IMR-90 (cell line): ENCODE data around the gene ZNF555. TPM values are rescaled to one million over a fixed set of nuclear protein-coding genes. Genes with fewer than 3 reads are reported as not detected.

ENCODE experiments used
- ATAC-seq: fragments of 200-7000 bp; cut with Tn5 transposase; 2 replicates; pipeline ENCODE4 v1.9.1; 2020; ENCODE audit warnings: low read depth, mild to moderate bottlenecking, moderate library complexity
- BruUV-seq: library from RNA; stranded (reverse); fragments of 400-500 nt; replicated peaks from 2 replicates; lab custom pipeline; 2021; lab: Mats Ljungman, UMichigan
- CTCF ChIA-PET: fragments of 300-600 bp; formaldehyde crosslinking; extraction: SDS; loops from one replicate; lab custom pipeline; 2021; ENCODE audit warnings: antibody characterized with exemption; lab: Yijun Ruan, JAX
- POLR2A ChIA-PET: fragments of 300-600 bp; sonication (Branson Sonifier 250); formaldehyde crosslinking; loops from one replicate; lab custom pipeline; 2022; ENCODE audit warnings: antibody characterized with exemption; ENCODE audit not compliant: unreplicated experiment; lab: Charles Lee
- DNase-seq: peaks from one replicate; pipeline ENCODE4 v3.0.0; 2013
- H2AFZ ChIP-seq: replicated peaks from 2 replicates; pipeline ENCODE3; 2013; ENCODE audit warnings: low read length, mild to moderate bottlenecking; ENCODE audit not compliant: poor library complexity
- H2AK5ac ChIP-seq: 2 replicates; pipeline ENCODE4 v1.6.1; 2013; ENCODE audit warnings: low read depth, low read length, inconsistent platforms
- H2AK9ac ChIP-seq: replicated peaks from 2 replicates; pipeline ENCODE3; 2013; ENCODE audit warnings: mild to moderate bottlenecking, low read depth, low read length, moderate library complexity; ENCODE audit not compliant: poor library complexity
- H2BK120ac ChIP-seq: 2 replicates; pipeline ENCODE4 v1.6.1; 2013; ENCODE audit warnings: low read depth, low read length, inconsistent platforms
- H2BK15ac ChIP-seq: 3 replicates; pipeline ENCODE4 v1.6.1; 2013; ENCODE audit warnings: low read depth, low read length, inconsistent platforms
- H2BK20ac ChIP-seq: 2 replicates; pipeline ENCODE4 v1.6.1; 2013; ENCODE audit warnings: low read depth, mild to moderate bottlenecking, inconsistent platforms, low read length, moderate library complexity
- H2BK5ac ChIP-seq: 2 replicates; pipeline ENCODE4 v1.6.1; 2013; ENCODE audit warnings: mild to moderate bottlenecking, low read depth, low read length, inconsistent platforms; ENCODE audit not compliant: poor library complexity, severe bottlenecking
- H3K14ac ChIP-seq: replicated peaks from 2 replicates; pipeline ENCODE4 v1.6.1; 2013; ENCODE audit warnings: low read depth, low read length, inconsistent platforms
- H3K18ac ChIP-seq: 2 replicates; pipeline ENCODE4 v1.6.1; 2013; ENCODE audit warnings: low read depth, low read length, control low read depth
- H3K23ac ChIP-seq: 2 replicates; pipeline ENCODE4 v1.6.1; 2013; ENCODE audit warnings: low read depth, low read length, inconsistent platforms
- H3K27ac ChIP-seq: 2 replicates; pipeline ENCODE4 v1.5.1; 2013; ENCODE audit warnings: mild to moderate bottlenecking, control low read depth, low read length; ENCODE audit not compliant: insufficient read depth
- H3K27me3 ChIP-seq: 2 replicates; pipeline ENCODE4 v1.6.1; 2013; ENCODE audit warnings: low read length; ENCODE audit not compliant: control insufficient read depth, insufficient read depth
- H3K36me3 ChIP-seq: 2 replicates; pipeline ENCODE4 v1.6.1; 2013; ENCODE audit warnings: low read length, mixed read lengths; ENCODE audit not compliant: control insufficient read depth, insufficient read depth
- H3K4ac ChIP-seq: 2 replicates; pipeline ENCODE4 v1.6.1; 2013; ENCODE audit warnings: low read depth, low read length, inconsistent platforms
- H3K4me1 ChIP-seq: 2 replicates; pipeline ENCODE4 v1.6.1; 2013; ENCODE audit warnings: low read length, mixed read lengths; ENCODE audit not compliant: control insufficient read depth, insufficient read depth
- H3K4me2 ChIP-seq: 2 replicates; pipeline ENCODE4 v1.6.1; 2013; ENCODE audit warnings: low read depth, mild to moderate bottlenecking, control low read depth, low read length, moderate library complexity
- H3K4me3 ChIP-seq: 2 replicates; pipeline ENCODE4 v1.5.1; 2013; ENCODE audit warnings: low read depth, mild to moderate bottlenecking, control low read depth, low read length, moderate library complexity; ENCODE audit not compliant: insufficient read depth
- H3K56ac ChIP-seq: 2 replicates; pipeline ENCODE4 v1.6.1; 2013; ENCODE audit warnings: low read length, inconsistent platforms; ENCODE audit not compliant: insufficient read depth; ENCODE audit errors: extremely low read depth
- H3K79me1 ChIP-seq, 2 experiments: 2 replicates each; pipeline ENCODE4 v1.6.1; 2013; ENCODE audit warnings: low read length in 2 of 2, inconsistent platforms in 1 of 2, low read depth in 1 of 2
- H3K9ac ChIP-seq: 2 replicates; pipeline ENCODE4 v1.6.1; 2013; ENCODE audit warnings: low read depth, low read length, control low read depth
- H3K9me1 ChIP-seq: 2 replicates; pipeline ENCODE4 v1.6.1; 2013; ENCODE audit warnings: low read length, inconsistent platforms; ENCODE audit not compliant: insufficient read depth
- H3K9me3 ChIP-seq: 2 replicates; pipeline ENCODE4 v1.6.1; 2013; ENCODE audit warnings: low read length; ENCODE audit not compliant: control insufficient read depth, insufficient read depth
- H4K20me1 ChIP-seq: 2 replicates; pipeline ENCODE4 v1.6.1; 2013; ENCODE audit warnings: low read length, inconsistent platforms; ENCODE audit not compliant: insufficient read depth
- H4K5ac ChIP-seq: 2 replicates; pipeline ENCODE4 v1.6.1; 2013; ENCODE audit warnings: mild to moderate bottlenecking, low read depth, low read length, control low read depth
- H4K8ac ChIP-seq, 2 experiments: 2 replicates each; pipeline ENCODE4 v1.6.1; 2013; ENCODE audit warnings: low read depth in 2 of 2, low read length in 2 of 2, control low read depth in 1 of 2, inconsistent platforms in 1 of 2
- H4K91ac ChIP-seq: 2 replicates; pipeline ENCODE4 v1.6.1; 2013; ENCODE audit warnings: low read depth, low read length, inconsistent platforms; ENCODE audit not compliant: insufficient read depth
- BHLHE40 ChIP-seq: fragments of 150-350 bp; IDR thresholded peaks from 2 replicates; pipeline ENCODE4 v1.6.1; 2016; ENCODE audit warnings: mild to moderate bottlenecking, low read depth, low read length
- CEBPB ChIP-seq: IDR thresholded peaks from 2 replicates; pipeline ENCODE4 v1.6.1; 2012; ENCODE audit warnings: low read depth, low read length, improper control_type of control experiment
- CHD1 ChIP-seq: IDR thresholded peaks from 2 replicates; pipeline ENCODE4 v1.6.1; 2012; ENCODE audit warnings: low read depth, low read length, improper control_type of control experiment
- FOS ChIP-seq: fragments of 150-350 bp; IDR thresholded peaks from 2 replicates; pipeline ENCODE4 v1.6.1; 2016; ENCODE audit warnings: low read depth, low read length
- MAFK ChIP-seq: IDR thresholded peaks from 2 replicates; pipeline ENCODE4 v1.6.1; 2012; ENCODE audit warnings: low read depth, low read length, improper control_type of control experiment
- MAZ ChIP-seq: IDR thresholded peaks from 2 replicates; pipeline ENCODE4 v1.6.1; 2012; ENCODE audit warnings: low read depth, mild to moderate bottlenecking, low read length, improper control_type of control experiment, moderate library complexity, borderline replicate concordance
- MXI1 ChIP-seq: IDR thresholded peaks from 2 replicates; pipeline ENCODE4 v1.6.1; 2012; ENCODE audit warnings: low read depth, mild to moderate bottlenecking, low read length, moderate library complexity, borderline replicate concordance
- NFE2L2 ChIP-seq: fragments of 150-350 bp; IDR thresholded peaks from 2 replicates; pipeline ENCODE4 v1.6.1; 2016; ENCODE audit warnings: low read depth, mild to moderate bottlenecking, low read length
- POLR2A ChIP-seq: IDR thresholded peaks from 2 replicates; pipeline ENCODE4 v1.6.1; 2012; ENCODE audit warnings: mild to moderate bottlenecking, low read depth, low read length
- RAD21 ChIP-seq: IDR thresholded peaks from 2 replicates; pipeline ENCODE4 v1.6.1; 2012; ENCODE audit warnings: low read length, improper control_type of control experiment
- RCOR1 ChIP-seq: IDR thresholded peaks from 2 replicates; pipeline ENCODE4 v1.6.1; 2012; ENCODE audit warnings: mild to moderate bottlenecking, low read length, improper control_type of control experiment; ENCODE audit not compliant: insufficient replicate concordance
- RFX5 ChIP-seq: IDR thresholded peaks from 2 replicates; pipeline ENCODE4 v1.8.0; 2012; ENCODE audit warnings: low read depth, mild to moderate bottlenecking, low read length, moderate library complexity
- SMC3 ChIP-seq: fragments of 150-350 bp; IDR thresholded peaks from 2 replicates; pipeline ENCODE4 v1.6.1; 2016; ENCODE audit warnings: low read depth, mild to moderate bottlenecking, antibody characterized with exemption, low read length, moderate library complexity
- whole genome bisulfite sequencing, 2 experiments: methylation state at CpG; one replicate each; pipeline versions ENCODE4 v1.1.5 to v1.1.7; 2013; ENCODE audit warnings: missing lambda C conversion rate in 2 of 2; ENCODE audit not compliant: insufficient read length in 1 of 2; ENCODE audit errors: extremely low coverage in 2 of 2; 5-methylcytosine and 5-hydroxymethylcytosine counted together
- dilution Hi-C: fragments of 300-500 bp; cut with HindIII; formaldehyde crosslinking; loops from one replicate; pipeline ENCODE4 v1.14.3; 2018; ENCODE audit warnings: low sequenced_read_pairs; ENCODE audit not compliant: unreplicated experiment
- in situ Hi-C: fragments of 300-500 bp; cut with MboI; formaldehyde crosslinking; loops from 3 replicates; pipeline ENCODE4 v1.14.3; 2019; ENCODE audit warnings: low sequenced_read_pairs, inconsistent platforms, mixed read lengths
- intact Hi-C: fragments of 100-400 bp; cut with micrococcal nuclease; formaldehyde crosslinking; loops from 2 replicates; pipeline ENCODE4 v1.10.0; 2022
- polyA plus RNA-seq, 3 experiments: library from polyadenylated mRNA; depleted of rRNA; stranded (reverse); fragments of >200 nt; gene quantifications; 2 replicates each; pipeline ENCODE4 v1.2.3, GENCODE V29; 2012; ENCODE audit warnings: low replicate concordance in 1 of 3
- total RNA-seq: library from RNA; depleted of rRNA; stranded (reverse); fragments of >200 nt; gene quantifications from 2 replicates; pipeline ENCODE4 v1.2.3, GENCODE V29; 2012
- TF ChIP-seq, protein P1 (sequence below): conservative IDR thresholded peaks from 2 replicates; pipeline ENCODE4 v1.5.1; 2012; ENCODE audit warnings: mild to moderate bottlenecking, low read depth, low read length, improper control_type of control experiment
- TF ChIP-seq, protein P2 (sequence below): fragments of 150-350 bp; IDR thresholded peaks from 2 replicates; pipeline ENCODE4 v1.6.1; 2017; ENCODE audit warnings: mild to moderate bottlenecking, antibody characterized with exemption, low read length, low read depth

ZNF555 gene
- total and polyA plus RNA-seq, 2 of the 4 experiments (the other 2 are of a cell fraction), result 2.8 to 9.7 TPM

- Histone ChIP-seq H3K9me3 (peaks cover 17% of the 10 kb centered on the region), H2BK120ac (no peak overlapping the region), H4K5ac (no peak overlapping the region), H3K18ac (no peak overlapping the region), H2AK5ac (no peak overlapping the region), H3K27ac (no peak overlapping the region), H3K36me3 (peaks cover 20% of the 10 kb centered on the region; the same call in 1 of the 2 replicates), H3K4me2 (no peak overlapping the region), H3K4me3 (no peak overlapping the region), H2BK15ac (no peak overlapping the region), H3K4me1 (no peaks in the 10 kb centered on the region; the same call in 1 of the 2 replicates), H3K4ac (no peak overlapping the region), H2BK20ac (no peak overlapping the region), H3K27me3 (no peaks in the 10 kb centered on the region), H3K56ac (no peak overlapping the region), H3K9me1 (0 out of 2 replicates have a peak, but pooled peaks cover 4% of the 10 kb centered on the region), H2AFZ (no peak overlapping the region), H3K23ac (no peak overlapping the region), H3K9ac (no peak overlapping the region), H4K20me1 (no peaks in the 10 kb centered on the region), H2AK9ac (no peak overlapping the region), H3K79me1 (peaks cover 6 to 11% of the 10 kb centered on the region in 2 experiments; a peak in 2 of 4 replicates), H4K91ac (no peak overlapping the region), H4K8ac (no peak overlapping the region), H3K14ac (no peak overlapping the region), H2BK5ac (no peak overlapping the region)
- 73% methylated on average over 3 of the region's 9 CpGs; no CpG with 5 or more reads in 1 of the 2 experiments for WGBS, 2 experiments
- no peak for TF ChIP-seq NFE2L2
- no peak for TF ChIP-seq RFX5
- no peak for TF ChIP-seq RAD21
- no peak for TF ChIP-seq POLR2A
- no peak for TF ChIP-seq FOS
- TF ChIP-seq, protein P1, sequence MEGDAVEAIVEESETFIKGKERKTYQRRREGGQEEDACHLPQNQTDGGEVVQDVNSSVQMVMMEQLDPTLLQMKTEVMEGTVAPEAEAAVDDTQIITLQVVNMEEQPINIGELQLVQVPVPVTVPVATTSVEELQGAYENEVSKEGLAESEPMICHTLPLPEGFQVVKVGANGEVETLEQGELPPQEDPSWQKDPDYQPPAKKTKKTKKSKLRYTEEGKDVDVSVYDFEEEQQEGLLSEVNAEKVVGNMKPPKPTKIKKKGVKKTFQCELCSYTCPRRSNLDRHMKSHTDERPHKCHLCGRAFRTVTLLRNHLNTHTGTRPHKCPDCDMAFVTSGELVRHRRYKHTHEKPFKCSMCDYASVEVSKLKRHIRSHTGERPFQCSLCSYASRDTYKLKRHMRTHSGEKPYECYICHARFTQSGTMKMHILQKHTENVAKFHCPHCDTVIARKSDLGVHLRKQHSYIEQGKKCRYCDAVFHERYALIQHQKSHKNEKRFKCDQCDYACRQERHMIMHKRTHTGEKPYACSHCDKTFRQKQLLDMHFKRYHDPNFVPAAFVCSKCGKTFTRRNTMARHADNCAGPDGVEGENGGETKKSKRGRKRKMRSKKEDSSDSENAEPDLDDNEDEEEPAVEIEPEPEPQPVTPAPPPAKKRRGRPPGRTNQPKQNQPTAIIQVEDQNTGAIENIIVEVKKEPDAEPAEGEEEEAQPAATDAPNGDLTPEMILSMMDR, result no peak
- TF ChIP-seq SMC3, result no peak
- TF ChIP-seq CEBPB, result no peak
- TF ChIP-seq CHD1, result no peak
- no peak for TF ChIP-seq MXI1
- no peak for TF ChIP-seq MAFK
- TF ChIP-seq BHLHE40, result no peak
- no peak for TF ChIP-seq MAZ
- TF ChIP-seq RCOR1, result no peak
- TF ChIP-seq, protein P2, sequence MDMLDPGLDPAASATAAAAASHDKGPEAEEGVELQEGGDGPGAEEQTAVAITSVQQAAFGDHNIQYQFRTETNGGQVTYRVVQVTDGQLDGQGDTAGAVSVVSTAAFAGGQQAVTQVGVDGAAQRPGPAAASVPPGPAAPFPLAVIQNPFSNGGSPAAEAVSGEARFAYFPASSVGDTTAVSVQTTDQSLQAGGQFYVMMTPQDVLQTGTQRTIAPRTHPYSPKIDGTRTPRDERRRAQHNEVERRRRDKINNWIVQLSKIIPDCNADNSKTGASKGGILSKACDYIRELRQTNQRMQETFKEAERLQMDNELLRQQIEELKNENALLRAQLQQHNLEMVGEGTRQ, result no peak
- BruUV-seq, result no TSS peak
- CTCF ChIA-PET, result no interaction called here
- DNase-seq (no peak), ATAC-seq (no peak)
- POLR2A ChIA-PET, result no interaction called here
- intact Hi-C loops (no loop called here), in situ Hi-C loops (no loop called here), dilution Hi-C loops (no loop called here)
Observed at GRCh38 chr19:2823646-2824045, 17.6 kb upstream of the ZNF555 start.
